Endothelial cell (in vitro differentiated cells): ENCODE data around the gene CMTM2. TPM values are rescaled to one million over a fixed set of nuclear protein-coding genes. Genes with fewer than 3 reads are reported as not detected.

ENCODE experiments used
- DNase-seq: peaks from one replicate; pipeline ENCODE4 v3.0.0; 2021; ENCODE audit warnings: low spot score
- H3K27ac Mint-ChIP-seq: one replicate; pipeline ENCODE4 v1.8.0; 2021; ENCODE audit warnings: mixed read lengths, inconsistent platforms; ENCODE audit not compliant: unreplicated experiment
- H3K27me3 Mint-ChIP-seq: one replicate; pipeline ENCODE4 v1.8.0; 2021; ENCODE audit warnings: mild to moderate bottlenecking, moderate library complexity, mixed read lengths, inconsistent platforms; ENCODE audit not compliant: unreplicated experiment
- H3K36me3 Mint-ChIP-seq: one replicate; pipeline ENCODE4 v1.8.0; 2021; ENCODE audit warnings: mild to moderate bottlenecking, low read depth, mixed read lengths, inconsistent platforms; ENCODE audit not compliant: unreplicated experiment
- H3K4me1 Mint-ChIP-seq: one replicate; pipeline ENCODE4 v1.8.0; 2021; ENCODE audit warnings: mild to moderate bottlenecking, mixed read lengths, inconsistent platforms; ENCODE audit not compliant: unreplicated experiment
- H3K4me3 Mint-ChIP-seq: one replicate; pipeline ENCODE4 v1.8.0; 2021; ENCODE audit warnings: mild to moderate bottlenecking, mixed read lengths, inconsistent platforms; ENCODE audit not compliant: unreplicated experiment
- H3K9me3 Mint-ChIP-seq: one replicate; pipeline ENCODE4 v1.8.0; 2021; ENCODE audit warnings: mixed read lengths, inconsistent platforms; ENCODE audit not compliant: unreplicated experiment
- CTCF ChIP-seq: fragments of 200-600 bp; sonication (generic); IDR thresholded peaks from one replicate; pipeline ENCODE4 v1.5.0; 2021; ENCODE audit warnings: antibody characterized with exemption; ENCODE audit not compliant: unreplicated experiment
- total RNA-seq: library from RNA; stranded (reverse); fragmentation: NEBNext Ultra II Directional; extraction: Animal tissue kit (Norgen Biotek cat#: 25700); gene quantifications from one replicate; pipeline ENCODE4 v1.2.1, GENCODE V29; 2021; ENCODE audit not compliant: unreplicated experiment

The CMTM2 gene
- total RNA-seq, 1 donor from 2014 or later = 2.1 TPM

GRCh38 chr16:66568355-66568754, 10.9 kb upstream of the CMTM2 start:
- DNase-seq = no peak
- Mint-ChIP-seq H3K9me3 (no peaks in the 10 kb centered on the region), H3K36me3 (peaks cover 8% of the 10 kb centered on the region), H3K4me3 (no peak overlapping the region), H3K27ac (no peak overlapping the region), H3K4me1 (peaks cover 20% of the 10 kb centered on the region), H3K27me3 (no peaks in the 10 kb centered on the region)
- no peak for TF ChIP-seq CTCF

- Mint-ChIP-seq H3K27ac (no peak overlapping the region), H3K4me3 (no peak overlapping the region), H3K36me3 (peaks cover 5% of the 10 kb centered on the region), H3K9me3 (no peaks in the 10 kb centered on the region), H3K4me1 (peaks cover 16% of the 10 kb centered on the region), H3K27me3 (no peaks in the 10 kb centered on the region)
- no peak for DNase-seq
- no peak for TF ChIP-seq CTCF
Observed at GRCh38 chr16:66569131-66569530, 10.1 kb upstream of the CMTM2 start.

- DNase-seq = no peak
- H3K36me3 Mint-ChIP-seq = peaks cover 5% of the 10 kb centered on the region
Observed at GRCh38 chr16:66569827-66570405, 9.3 kb upstream of the CMTM2 start.

DNA sequence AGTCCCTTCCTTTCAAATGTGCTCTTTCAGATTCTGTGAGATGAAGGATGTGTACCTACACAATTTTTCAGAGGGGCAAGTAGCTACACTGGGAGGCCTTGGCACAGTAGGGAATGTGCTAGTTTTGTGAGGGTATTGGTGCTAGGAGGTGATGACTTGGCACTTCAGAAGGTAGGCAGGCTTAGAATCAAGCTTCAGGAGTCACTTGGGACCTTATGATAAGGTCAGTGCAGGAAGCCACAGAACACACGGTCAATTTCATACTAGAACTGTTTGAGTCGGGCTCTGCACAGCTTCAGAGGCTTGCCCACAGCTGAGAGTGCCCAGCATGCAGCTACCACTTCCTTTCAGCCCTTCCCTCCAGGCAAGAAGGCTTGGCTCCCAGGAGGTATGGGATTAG, 6.9 kb upstream of the CMTM2 start:
- peaks cover 2% of the 10 kb centered on the region for H3K36me3 Mint-ChIP-seq
- no peaks in the 10 kb centered on the region for H3K9me3 Mint-ChIP-seq
- no peak overlapping the region for H3K4me3 Mint-ChIP-seq
- peaks cover 12% of the 10 kb centered on the region for H3K4me1 Mint-ChIP-seq
- no peak for DNase-seq
- no peak for TF ChIP-seq CTCF
- peaks cover 2% of the 10 kb centered on the region for H3K27me3 Mint-ChIP-seq
- H3K27ac Mint-ChIP-seq = no peak overlapping the region

More at GRCh38 chr16:66569827-66570405, 9.3 kb upstream of the CMTM2 start:
- TF ChIP-seq CTCF = no peak
- no peaks in the 10 kb centered on the region for H3K27me3 Mint-ChIP-seq
- H3K9me3 Mint-ChIP-seq = no peaks in the 10 kb centered on the region
- no peak overlapping the region for H3K4me3 Mint-ChIP-seq
- no peak overlapping the region for H3K27ac Mint-ChIP-seq
- H3K4me1 Mint-ChIP-seq = peaks cover 13% of the 10 kb centered on the region

DNA sequence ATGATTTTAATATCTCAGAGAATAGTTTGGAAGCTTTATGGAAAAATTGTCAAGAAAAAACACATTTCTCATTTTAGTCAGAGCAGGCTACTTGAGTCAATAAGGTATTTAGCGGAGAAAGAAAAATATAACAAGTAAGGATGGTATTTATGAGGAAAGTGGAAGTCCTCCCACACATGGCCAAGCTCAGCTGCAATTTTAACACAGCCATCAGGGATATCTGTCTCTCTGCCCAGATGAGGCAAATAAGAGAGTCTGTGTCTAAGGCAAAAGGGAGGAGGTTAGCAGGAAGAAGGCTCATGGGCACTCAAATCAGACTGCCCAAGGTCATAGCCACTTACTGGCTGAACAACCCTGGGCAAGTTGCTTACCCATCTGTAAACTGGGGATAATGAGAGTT, 5.2 kb upstream of the CMTM2 start:
- no peak for DNase-seq
- Mint-ChIP-seq H3K27me3 (peaks cover 8% of the 10 kb centered on the region), H3K9me3 (no peaks in the 10 kb centered on the region), H3K36me3 (no peaks in the 10 kb centered on the region), H3K4me1 (peaks cover 27% of the 10 kb centered on the region), H3K27ac (peak overlapping the region; percentile 58), H3K4me3 (no peak overlapping the region)
- TF ChIP-seq CTCF = no peak
